Stimulated activated CD4-positive, alpha-beta T cell treated with anti-CD3 and anti-CD28 coated beads, Interleukin-1b, Interleukin-23, amount 100 ng/mL, for 24 hours (primary cell): ENCODE data around the gene RALGAPB.

Experiments used
- DNase-seq, 4 experiments: peaks; one replicate each; pipeline ENCODE4 v3.0.0-alpha.2; 2020; ENCODE audit warnings: low read depth in 4 of 4, low spot score in 1 of 4

RALGAPB gene

GRCh38 chr20:38545771-38546170 is 73.1 kb downstream of the RALGAPB start:
- DNase-seq, result no peak

- no peak for DNase-seq
These were observed 74.8 kb downstream of the RALGAPB start for GRCh38 chr20:38547288-38548085.

GRCh38 chr20:38548356-38549083 is 75.9 kb downstream of the RALGAPB start:
- DNase-seq, result no peak

- no peak for DNase-seq
These were observed 77.6 kb downstream of the RALGAPB start for GRCh38 chr20:38550274-38550673.

GRCh38 chr20:38551056-38551626 is 78.5 kb downstream of the RALGAPB start:
- no peak for DNase-seq

GRCh38 chr20:38554986-38555385 is 82.3 kb downstream of the RALGAPB start:
- no peak for DNase-seq

- DNase-seq, result no peak
These were observed 82.8 kb downstream of the RALGAPB start for GRCh38 chr20:38555395-38555794.

- no peak for DNase-seq
These were observed 84.5 kb downstream of the RALGAPB start for GRCh38 chr20:38557174-38557573.

- DNase-seq, result no peak
These were observed 86.1 kb downstream of the RALGAPB start for GRCh38 chr20:38558596-38559360.

GRCh38 chr20:38559764-38560163 is 87.1 kb downstream of the RALGAPB start:
- no peak for DNase-seq

- DNase-seq, result no peak
These were observed 91.3 kb downstream of the RALGAPB start for GRCh38 chr20:38563802-38564431.

GRCh38 chr20:38564680-38565079 is 92.0 kb downstream of the RALGAPB start:
- no peak for DNase-seq

GRCh38 chr20:38566036-38566598 is 93.5 kb downstream of the RALGAPB start:
- DNase-seq, result no peak

GRCh38 chr20:38569747-38570525 is 97.3 kb downstream of the RALGAPB start:
- no peak for DNase-seq

GRCh38 chr20:38573413-38573812 is 100.8 kb downstream of the RALGAPB start:
- no peak for DNase-seq

GRCh38 chr20:38579219-38579910 is 106.7 kb downstream of the RALGAPB start:
- DNase-seq, result no peak

- DNase-seq, result no peak
These were observed 107.3 kb downstream of the RALGAPB start for GRCh38 chr20:38579921-38580320.

GRCh38 chr20:38581013-38581412 is 108.4 kb downstream of the RALGAPB start, which contains the start of gene ADIG:
Gene ADIG, plus strand, starts transcription at chr20:38581197. Its CDS starts 54 bp downstream, at chr20:38581251.
- DNase-seq, result no peak

- DNase-seq, result no peak
These were observed 109.3 kb downstream of the RALGAPB start for GRCh38 chr20:38581830-38582358.
